DMS79 (cell line): Measurements from ENCODE around the gene FXN.
A peak's percentile ranks its signal among the peaks of the same experiment; 100 is the strongest.
"Not testable (repeated sequence)": the region's sequence is repeated elsewhere in the genome, so short reads cannot be mapped to it uniquely, and the experiment has no call there.

Experiments used
- DNase-seq: peaks from one replicate; lab custom pipeline; 2025; lab: John Stamatoyannopoulos, UW

The FXN gene

DNA sequence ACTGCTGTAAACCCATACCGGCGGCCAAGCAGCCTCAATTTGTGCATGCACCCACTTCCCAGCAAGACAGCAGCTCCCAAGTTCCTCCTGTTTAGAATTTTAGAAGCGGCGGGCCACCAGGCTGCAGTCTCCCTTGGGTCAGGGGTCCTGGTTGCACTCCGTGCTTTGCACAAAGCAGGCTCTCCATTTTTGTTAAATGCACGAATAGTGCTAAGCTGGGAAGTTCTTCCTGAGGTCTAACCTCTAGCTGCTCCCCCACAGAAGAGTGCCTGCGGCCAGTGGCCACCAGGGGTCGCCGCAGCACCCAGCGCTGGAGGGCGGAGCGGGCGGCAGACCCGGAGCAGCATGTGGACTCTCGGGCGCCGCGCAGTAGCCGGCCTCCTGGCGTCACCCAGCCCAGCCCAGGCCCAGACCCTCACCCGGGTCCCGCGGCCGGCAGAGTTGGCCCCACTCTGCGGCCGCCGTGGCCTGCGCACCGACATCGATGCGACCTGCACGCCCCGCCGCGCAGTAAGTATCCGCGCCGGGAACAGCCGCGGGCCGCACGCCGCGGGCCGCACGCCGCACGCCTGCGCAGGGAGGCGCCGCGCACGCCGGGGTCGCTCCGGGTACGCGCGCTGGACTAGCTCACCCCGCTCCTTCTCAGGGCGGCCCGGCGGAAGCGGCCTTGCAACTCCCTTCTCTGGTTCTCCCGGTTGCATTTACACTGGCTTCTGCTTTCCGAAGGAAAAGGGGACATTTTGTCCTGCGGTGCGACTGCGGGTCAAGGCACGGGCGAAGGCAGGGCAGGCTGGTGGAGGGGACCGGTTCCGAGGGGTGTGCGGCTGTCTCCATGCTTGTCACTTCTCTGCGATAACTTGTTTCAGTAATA, at the start of gene FXN:
Gene FXN (plus strand): TSS at position 315 of the 871 bp plus-strand sequence. CDS start 31 bp downstream, at position 346.
- peak; percentile 25 for DNase-seq

DNA sequence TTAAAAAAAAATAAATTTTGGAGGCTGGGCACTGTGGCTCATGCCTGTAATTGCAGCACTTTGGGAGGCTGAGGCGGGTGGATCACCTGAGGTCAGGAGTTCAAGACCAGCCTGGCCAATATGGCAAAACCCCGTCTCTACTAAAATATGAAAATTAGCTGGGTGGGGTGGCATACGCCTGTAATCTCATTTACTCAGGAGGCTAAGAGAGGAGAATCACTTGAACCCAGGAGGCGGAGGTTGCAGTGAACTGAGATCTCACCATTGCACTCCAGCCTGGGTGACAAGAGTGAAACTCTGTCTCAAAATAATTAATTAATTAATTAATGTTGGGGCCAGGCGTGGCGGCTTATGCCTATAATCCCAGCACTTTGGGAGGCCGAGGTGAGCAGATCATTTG, 48.6 kb upstream of the FXN start:
- not testable (repeated sequence) for DNase-seq

DNA sequence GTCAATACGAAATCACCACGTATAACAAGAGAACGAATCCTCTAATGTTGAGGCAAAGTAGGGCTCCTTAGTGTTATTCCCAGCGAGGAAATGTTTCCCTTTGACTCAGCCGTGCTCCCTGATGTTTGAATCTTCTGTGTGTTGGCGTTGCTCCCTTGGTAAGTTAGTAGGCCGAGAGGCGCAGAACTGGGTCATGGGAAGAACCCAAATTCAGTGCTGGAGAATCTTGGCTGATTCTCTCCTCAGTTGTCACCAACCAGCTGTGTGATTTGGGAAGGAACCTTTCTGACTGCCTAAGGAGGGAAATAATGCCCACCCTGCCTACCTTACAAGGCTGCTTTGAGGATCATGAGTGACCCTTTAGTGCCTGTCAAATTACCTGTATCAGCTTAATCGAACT, 44.1 kb upstream of the FXN start:
- no peak for DNase-seq

DNA sequence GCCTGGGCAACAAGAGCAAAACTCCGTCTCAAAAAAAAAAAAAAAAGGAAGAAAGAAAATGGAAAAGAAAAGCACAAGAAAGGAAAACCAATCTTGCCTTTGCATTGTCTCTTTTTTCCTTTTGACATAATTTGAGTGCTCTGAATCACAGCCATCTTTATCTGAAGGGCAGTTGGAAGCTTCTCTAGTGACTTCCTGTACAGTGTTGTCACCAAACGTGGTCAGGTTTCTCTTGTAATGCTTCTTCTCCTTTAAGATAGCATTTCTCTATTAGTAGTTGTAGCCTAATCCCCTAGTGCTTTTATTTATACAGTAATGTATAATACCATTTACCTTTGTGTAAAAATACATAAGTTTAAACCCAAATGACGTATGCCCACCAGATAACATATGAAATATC, 39.8 kb upstream of the FXN start:
- DNase-seq = no peak

DNA sequence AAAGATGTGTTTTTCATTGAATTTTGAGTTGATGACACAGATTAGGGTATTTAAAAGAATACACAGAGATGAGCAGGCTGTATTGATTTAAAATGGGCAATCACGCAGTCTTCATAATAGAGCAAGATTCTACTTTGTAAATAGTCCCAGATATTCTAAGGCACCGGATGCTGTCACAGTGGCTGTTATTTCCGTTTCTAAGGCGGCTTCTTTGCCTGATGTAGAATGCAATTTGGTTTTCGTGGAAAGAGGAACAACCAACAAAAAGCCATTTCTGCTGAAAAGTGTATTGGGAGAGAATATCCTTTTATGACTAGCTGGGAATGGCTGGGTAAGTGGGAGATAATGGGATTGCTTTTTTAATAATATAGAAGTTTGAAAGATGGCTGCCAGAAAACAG, 39.1 kb upstream of the FXN start:
- DNase-seq = no peak

DNA sequence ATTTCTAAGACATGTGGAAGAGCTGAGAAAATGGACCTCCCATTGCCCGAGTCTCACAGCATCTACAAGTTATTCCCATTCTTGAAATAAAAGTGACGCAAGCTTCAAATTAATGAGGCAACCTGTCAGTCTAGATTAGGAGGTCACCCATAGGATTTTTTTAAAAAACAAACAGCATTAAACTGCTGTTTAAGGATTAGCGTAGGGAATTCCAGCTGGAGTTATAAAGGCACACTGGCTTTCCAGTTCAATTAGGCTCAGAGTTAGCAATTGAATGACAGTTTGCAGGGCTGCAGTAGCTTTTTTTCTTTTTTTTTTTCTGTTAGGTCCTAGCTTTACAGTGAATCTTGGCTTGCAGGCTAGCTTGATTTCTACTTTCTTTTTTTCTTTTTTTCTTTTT, 37.9 kb upstream of the FXN start:
- no peak for DNase-seq

DNA sequence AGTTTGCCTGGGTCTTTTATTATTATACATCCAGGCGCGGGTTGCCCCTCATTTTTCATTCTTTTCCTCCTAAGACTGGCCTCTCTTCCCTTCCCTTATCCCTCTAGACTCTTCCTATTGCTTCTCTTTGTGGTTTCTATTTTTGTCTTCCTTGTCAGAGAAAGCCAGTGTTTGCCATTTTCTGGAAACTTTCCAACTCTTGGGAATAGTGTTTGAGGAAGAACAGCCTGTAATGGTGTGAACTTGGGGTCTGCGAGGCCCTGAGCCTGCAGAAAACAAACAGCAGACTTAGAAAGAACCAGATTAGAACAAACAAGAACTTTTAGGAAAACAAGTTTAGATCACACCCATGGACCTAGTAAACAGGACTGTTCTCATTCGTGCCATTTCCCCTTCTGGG, 37.2 kb upstream of the FXN start:
- DNase-seq = no peak

DNA sequence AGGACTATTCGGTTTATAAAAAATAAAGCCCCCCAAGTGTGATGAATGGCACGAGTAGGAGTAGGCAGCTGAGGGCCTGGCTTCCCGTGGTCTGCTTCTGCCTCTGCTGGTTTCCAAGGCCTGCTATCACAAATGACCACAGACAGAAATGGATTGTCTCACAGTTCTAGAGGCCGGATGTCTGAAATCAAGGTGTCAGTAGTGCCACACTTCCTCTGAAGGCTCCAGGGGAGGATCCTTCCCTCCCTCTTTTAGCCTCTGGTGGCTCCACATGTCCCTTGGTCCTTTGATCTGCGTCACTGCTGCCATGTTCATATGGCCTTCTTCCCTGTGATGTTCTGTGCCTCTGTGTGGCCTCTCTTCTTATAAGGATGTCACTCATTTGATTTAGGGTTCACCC, 36.7 kb upstream of the FXN start:
- DNase-seq = no peak

DNA sequence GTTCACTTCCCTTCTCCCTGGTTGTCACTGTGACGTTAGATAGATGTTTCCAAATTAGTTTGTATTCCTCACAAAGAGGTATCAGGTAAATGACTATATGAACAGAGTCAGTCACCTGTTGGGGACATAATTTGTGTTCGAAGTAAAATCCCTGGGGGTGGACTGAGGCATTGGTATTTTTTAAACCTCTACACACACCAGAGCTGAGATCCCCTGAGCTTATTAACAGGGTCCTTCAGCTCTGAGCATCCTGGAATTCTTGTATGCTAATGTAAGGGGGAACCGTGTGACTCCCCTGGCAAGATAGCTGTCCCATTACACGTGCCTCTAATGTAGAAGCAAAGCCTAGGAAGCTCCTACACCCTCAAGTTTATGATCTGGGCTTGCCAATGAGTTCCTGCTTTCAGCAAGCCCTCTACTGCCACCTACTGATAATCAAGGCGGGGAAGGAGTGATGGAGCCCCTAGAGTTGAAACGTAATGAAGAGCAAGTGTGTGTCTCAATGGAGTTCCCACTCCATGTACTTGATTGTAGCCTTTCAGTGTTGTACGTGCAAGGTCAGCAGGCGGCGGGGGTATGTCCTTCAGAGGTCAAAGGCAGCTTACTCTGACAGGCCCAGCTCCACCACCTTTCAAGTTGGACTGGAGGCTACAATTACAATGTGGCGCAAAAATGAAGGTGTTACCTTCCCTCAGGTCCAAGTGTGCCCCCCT, 36.0 kb upstream of the FXN start:
- DNase-seq = no peak

DNA sequence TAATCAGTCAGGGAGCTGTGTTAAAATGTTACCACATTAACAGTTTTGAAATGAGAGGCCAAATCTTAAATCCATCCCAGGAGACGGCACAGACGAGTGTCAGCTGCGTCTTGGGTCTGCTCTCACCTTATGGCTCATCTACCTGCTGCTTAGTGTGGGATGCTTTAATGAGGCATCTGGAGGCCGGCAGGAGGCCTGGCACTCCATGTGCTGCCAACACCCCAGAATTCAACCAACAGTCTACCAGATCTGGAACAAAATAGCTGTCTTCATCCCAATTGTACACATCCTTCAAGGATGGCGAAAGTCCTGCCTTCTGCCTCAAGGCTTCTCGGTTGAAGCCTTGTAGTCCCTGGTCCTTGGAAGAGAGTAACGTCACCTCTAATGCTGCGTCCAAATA, 33.6 kb upstream of the FXN start:
- DNase-seq = no peak

DNA sequence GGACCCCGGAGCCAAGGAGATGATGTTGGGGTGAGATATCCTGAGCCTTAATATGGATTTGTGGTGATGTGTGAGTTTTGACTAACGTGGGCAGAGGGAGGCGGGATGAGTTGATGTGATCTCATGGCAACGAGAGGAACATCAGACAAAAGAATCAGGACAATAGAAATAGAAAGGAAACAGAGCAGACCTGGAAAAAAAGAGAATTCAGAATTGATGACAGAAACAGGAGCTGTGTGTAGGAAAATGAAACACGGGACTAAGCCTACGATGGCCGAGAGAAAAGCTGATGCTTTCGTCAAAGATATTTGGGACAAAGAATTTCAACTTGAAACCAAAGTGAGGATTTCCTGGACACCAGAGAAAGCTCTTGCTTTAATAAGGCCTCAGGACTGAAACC, 32.5 kb upstream of the FXN start:
- no peak for DNase-seq

DNA sequence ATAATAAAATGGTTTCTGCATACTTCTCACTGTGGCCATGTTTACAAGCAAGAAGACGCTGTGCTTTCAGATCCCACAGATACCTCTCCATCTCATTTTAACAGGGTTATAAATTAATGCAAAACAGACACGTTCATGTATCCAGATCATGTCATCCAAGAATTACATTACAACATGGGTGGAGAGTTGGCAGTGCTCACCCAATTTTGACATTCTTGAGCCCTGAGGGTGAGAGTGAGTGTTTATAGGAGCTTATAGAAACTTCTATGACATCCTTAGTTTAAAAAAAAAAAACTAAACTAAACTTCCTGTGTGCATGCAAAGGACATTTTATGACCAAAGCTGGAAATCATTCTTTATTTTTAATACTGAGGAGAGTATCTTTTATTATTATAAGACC, 30.7 kb upstream of the FXN start:
- DNase-seq = no peak

DNA sequence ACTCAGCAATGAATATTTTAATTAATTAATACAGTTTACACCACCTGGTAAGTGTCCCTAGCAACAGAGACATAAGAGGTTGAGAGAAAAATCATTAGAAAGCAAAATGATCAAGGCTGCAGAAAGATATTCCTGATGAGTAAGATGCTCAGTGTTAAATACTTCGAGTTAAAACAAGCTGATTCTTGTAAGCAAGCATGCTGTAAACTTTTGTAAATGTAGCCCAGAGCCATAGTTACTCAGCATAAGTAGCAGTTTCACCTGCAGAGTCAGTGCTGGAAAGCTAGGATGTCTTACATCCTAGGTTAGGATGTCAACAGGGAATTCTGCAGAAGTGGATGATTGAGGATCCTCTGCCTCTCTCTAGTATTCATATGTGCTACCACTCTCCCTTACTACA, 25.8 kb upstream of the FXN start:
- no peak for DNase-seq

DNA sequence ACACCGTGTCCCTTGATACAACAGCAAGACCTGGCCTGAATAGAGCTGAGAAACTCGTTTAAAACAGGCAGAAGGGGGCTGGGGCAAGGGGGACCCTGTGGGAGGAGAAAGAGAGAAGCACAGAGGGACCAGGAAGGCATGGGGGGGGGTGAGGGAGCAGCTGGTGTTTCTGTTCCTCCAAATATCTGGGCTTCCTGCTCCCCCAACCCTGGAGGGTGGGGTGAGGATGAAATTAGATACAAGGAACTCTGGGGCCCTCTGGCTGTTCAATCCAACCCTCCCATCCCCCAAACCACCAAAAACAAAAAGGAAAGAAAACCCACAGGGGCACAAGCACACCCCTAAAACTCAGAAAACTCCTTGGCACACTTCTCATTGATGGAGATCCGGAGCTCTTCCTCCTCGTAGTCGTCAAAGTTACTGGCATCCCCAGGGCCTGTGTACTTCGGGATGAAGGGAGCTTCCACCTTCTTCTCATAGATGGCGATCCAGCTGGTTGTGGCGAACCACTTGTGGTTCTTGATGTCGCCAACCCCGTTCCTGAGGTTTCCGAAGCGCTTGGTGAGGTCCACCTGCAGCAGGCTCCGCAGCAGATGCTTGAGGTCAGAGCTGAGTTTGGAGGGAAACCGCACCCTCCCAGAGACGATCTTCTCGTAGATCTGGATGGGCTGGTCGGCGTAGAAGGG, 22.7 kb upstream of the FXN start:
- no peak for DNase-seq

DNA sequence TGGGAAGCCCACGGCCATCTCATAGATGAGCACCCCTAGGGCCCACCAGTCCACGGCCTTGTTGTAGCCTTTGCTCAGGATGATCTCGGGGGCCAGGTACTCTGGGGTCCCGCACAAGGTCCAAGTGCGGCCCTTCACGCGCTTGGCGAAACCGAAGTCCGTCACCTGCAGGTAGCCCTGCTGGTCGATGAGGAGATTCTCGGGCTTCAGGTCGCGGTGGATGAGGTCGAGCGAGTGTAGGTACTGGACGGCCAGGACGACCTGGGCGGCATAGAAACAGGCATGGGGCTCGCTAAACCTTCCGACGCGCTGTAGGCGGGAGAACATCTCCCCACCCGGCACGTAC, 22.2 kb upstream of the FXN start:
- no peak for DNase-seq

DNA sequence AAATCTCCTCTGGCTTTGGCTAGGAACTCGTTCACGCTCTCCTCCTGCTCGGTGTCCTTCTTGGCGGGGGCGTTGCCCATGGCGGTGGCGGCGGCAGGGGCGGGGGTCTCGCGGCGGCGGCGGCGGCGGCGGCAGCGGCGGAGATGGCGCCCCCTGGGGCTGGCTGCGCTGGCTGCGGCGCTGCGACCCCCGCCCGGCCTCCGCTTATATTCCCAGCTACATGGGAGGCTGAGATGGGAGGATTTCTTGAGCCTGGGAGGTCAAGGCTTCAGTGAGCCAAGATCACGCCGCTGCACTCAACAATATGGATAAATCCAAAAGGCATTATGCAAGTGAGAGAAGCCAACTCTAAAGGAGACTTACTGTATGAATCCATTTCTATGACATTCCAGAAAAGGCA, 21.5 kb upstream of the FXN start, which contains the start of gene PRKACG:
Gene PRKACG (minus strand): TSS at position 101 of the 400 bp plus-strand sequence. CDS start 21 bp downstream, at position 80.
- no peak for DNase-seq

DNA sequence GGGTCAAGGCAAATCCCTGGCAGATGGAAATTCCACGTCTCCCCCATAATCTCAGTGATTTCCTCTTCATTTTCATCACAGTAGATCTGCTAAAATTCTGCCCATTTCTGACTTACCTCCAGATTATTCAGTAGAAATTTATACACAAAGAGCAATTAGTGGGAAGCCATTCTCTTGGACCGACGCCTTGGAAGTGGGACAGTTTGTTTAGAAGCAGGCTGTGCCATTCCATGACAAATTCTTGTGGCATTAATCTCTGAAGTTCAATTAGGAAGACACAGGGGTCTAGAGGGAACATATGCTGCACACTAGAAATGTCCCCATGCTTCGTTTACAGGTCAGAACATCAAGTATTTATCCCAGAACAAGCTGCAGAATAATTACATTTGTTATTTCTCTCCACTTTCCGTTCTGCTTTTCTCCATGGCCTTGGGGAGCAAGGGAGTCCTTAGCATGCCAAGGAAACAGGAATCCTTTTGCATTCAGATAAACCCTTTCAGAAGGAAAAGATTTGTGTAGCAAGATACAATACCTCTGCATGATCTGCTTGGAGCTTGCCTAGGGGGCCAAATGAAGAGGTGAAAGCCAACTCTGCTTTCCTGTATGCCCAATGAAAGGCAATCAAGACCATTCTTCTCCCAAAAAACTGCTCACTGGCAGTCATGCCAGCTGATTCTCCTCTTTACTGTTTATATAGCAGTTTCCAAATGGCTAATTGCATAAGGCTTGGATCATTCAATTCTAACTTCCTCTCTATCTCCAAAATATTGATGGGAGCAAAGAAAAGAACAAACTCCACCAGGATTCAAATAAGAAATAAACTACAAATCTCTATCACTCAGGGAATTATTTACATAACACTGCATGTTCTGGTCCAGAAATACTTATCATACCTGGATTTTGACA, 19.1 kb upstream of the FXN start:
- DNase-seq = no peak

DNA sequence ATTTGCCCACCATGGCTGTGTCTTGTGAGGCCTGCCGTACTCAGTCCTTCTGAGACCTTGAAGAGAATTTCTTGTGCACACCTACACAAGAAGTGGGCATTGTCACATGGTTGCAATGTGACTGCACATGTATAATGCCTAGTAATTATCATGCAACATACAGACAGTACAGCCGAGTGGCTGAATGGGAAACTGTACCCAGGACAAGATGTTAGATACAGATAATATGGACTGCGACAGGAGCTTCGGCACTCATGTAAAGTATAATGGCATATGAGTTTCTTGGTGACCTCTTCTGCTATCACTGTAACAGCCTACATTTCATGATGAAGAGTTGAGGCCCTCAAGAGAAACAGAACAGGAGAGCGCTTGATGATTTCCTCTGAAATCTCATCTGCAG, 16.8 kb upstream of the FXN start:
- DNase-seq = no peak

DNA sequence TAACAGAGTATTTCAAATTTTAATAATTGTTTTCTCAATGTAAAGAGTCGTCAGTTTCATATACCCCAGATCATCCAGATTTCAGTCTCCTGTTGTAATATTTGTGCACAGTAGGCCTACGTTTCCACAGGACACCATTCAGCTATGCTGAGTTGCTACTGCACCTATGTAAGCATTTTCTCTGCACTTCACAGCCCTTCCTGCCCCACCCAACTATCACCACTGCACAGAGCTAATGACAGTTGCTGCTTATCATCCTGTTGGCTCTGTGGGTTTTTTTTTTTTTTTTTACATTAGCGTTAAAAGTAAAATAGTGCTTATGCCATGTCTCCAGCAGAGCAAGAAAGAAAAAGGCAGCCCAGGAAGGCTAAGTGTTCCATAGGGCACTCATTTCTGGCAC, 15.7 kb upstream of the FXN start:
- DNase-seq = peak; percentile 37

DNA sequence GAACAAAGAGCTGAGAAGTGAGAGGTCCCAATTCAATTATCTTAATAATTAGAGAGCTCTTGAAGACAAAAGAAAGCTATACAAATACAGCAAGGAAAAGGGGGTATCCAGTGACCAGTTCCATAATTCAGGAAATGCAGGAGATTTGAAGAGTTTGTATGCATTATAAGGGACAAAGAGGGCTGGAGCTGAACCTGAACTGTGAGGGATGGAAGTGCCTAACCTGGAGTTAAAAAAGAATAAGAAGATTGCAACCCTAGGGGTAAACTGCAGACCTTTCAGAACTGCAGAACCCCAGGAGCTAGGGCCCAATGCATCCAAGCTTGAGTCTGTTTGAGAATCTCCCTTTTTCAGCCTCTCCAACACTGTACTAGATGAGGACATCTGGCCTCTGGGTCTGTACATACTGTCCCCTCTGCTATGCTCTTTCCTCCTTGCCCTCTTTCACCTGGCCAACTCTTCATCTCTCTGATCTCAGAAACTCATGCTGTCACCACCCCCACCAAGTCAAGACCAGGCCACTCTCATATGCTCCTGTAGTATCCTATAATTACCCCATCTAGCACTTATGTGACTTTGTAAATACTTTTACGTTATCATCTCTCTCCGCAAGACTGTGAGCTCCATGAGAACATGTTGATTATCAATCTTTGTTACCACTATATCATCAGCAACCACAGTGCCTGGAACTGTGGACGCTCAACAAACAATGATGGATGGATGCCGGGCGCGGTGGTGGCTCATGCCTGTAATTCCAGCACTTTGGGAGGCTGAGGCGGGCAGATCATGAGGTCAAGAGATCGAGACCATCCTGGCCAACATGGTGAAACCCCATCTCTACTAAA, 15.0 kb upstream of the FXN start:
- no peak for DNase-seq

DNA sequence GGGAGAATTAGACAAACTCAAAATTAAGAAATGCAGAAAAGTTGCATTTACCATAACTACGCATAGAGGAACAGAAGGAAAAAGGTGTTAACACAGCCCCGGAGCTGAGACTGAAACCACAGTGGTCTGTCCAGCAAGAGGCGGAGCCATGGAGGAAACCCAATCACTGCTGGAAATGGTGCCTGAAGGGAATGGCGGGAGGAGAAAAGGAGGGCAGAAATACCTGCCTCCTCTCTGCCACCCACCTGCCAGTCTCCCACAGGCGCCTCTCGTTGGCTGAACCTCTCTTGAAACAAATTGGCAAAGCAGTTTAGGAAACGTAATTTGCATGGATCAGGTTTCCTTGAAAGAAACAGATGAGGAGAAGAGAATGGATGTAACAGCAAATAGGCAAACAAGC, 11.9 kb upstream of the FXN start:
- DNase-seq = no peak
